ENCODE results near the gene C10orf90.

GRCh38 chr10:126712681-126713080 lies 42.2 kb upstream of the C10orf90 start:
- TF ChIP-seq POLR2AphosphoS5 (IDR thresholded peaks at IDR 0.05) (no peak), POLR2A (IDR thresholded peaks at IDR 0.05) (no peak), EP300 (IDR thresholded peaks at IDR 0.05) (no peak)
- TF ChIP-seq, protein P1, sequence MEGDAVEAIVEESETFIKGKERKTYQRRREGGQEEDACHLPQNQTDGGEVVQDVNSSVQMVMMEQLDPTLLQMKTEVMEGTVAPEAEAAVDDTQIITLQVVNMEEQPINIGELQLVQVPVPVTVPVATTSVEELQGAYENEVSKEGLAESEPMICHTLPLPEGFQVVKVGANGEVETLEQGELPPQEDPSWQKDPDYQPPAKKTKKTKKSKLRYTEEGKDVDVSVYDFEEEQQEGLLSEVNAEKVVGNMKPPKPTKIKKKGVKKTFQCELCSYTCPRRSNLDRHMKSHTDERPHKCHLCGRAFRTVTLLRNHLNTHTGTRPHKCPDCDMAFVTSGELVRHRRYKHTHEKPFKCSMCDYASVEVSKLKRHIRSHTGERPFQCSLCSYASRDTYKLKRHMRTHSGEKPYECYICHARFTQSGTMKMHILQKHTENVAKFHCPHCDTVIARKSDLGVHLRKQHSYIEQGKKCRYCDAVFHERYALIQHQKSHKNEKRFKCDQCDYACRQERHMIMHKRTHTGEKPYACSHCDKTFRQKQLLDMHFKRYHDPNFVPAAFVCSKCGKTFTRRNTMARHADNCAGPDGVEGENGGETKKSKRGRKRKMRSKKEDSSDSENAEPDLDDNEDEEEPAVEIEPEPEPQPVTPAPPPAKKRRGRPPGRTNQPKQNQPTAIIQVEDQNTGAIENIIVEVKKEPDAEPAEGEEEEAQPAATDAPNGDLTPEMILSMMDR (IDR thresholded peaks at IDR 0.05), result no peak
